ENCODE data around the gene ERMAP. TPM values are rescaled to one million over a fixed set of nuclear protein-coding genes. Genes with fewer than 3 reads are reported as not detected.

ERMAP gene
- total RNA-seq, 2 donors from 2014 or later, result 9.0 to 13.3 TPM

- H3K27me3 ChIP-seq, result no peaks in the 10 kb centered on the region
- H3K9me3 ChIP-seq, result no peaks in the 10 kb centered on the region
- H3K9ac ChIP-seq (ENCODE audit: low read depth in 2 of 2, low read length in 2 of 2), result no peak overlapping the region
- no peaks in the 10 kb centered on the region for H3K36me3 ChIP-seq
- intact Hi-C loops (cut with DNase I), result no loop called here
- H3K4me1 ChIP-seq, result no peaks in the 10 kb centered on the region
- no peak for TF ChIP-seq CTCF (IDR thresholded peaks at IDR 0.05)
- no peak overlapping the region for H3K4me3 ChIP-seq
- no peak overlapping the region for H3K27ac ChIP-seq
- DNase-seq, result no peak
Measured at GRCh38 chr1:42888013-42888633, 71.2 kb downstream of the ERMAP start.

GRCh38 chr1:42889264-42889663, 72.3 kb downstream of the ERMAP start:
- H3K4me3 ChIP-seq, result no peak overlapping the region
- intact Hi-C loops (cut with DNase I), result no loop called here
- H3K4me1 ChIP-seq, result no peaks in the 10 kb centered on the region
- H3K27ac ChIP-seq, result no peak overlapping the region
- no peaks in the 10 kb centered on the region for H3K27me3 ChIP-seq
- no peak for TF ChIP-seq CTCF (IDR thresholded peaks at IDR 0.05)
- no peaks in the 10 kb centered on the region for H3K36me3 ChIP-seq
- no peaks in the 10 kb centered on the region for H3K9me3 ChIP-seq
- no peak overlapping the region for H3K9ac ChIP-seq (ENCODE audit: low read depth in 2 of 2, low read length in 2 of 2)
- DNase-seq, result no peak

GRCh38 chr1:42891465-42892138, 74.7 kb downstream of the ERMAP start:
- no peak for TF ChIP-seq CTCF (IDR thresholded peaks at IDR 0.05)
- DNase-seq, result no peak
- H3K27ac ChIP-seq, result no peak overlapping the region

More at GRCh38 chr1:42891465-42892138, 74.7 kb downstream of the ERMAP start:
- no peaks in the 10 kb centered on the region for H3K27me3 ChIP-seq
- intact Hi-C loops (cut with DNase I), result no loop called here
- H3K9ac ChIP-seq (ENCODE audit: low read depth in 2 of 2, low read length in 2 of 2), result no peak overlapping the region
- no peaks in the 10 kb centered on the region for H3K36me3 ChIP-seq
- no peaks in the 10 kb centered on the region for H3K4me1 ChIP-seq
- no peaks in the 10 kb centered on the region for H3K9me3 ChIP-seq
- no peak overlapping the region for H3K4me3 ChIP-seq

Other genes with a start within 250 kb of the ERMAP start
- gene PPIH, start 158.7 kb upstream of the ERMAP start, total RNA-seq, result 10 to 100 TPM; 35.0 to 70.8 TPM
- gene YBX1, start 134.7 kb upstream of the ERMAP start, total RNA-seq, result 100 to 1,000 TPM; 471 to 894 TPM
- not detected for gene CLDN19, start 76.9 kb upstream of the ERMAP start, total RNA-seq
- gene P3H1, start 50.1 kb upstream of the ERMAP start, total RNA-seq, result 10 to 100 TPM; 11.7 to 19.1 TPM
- 1 to 10 TPM; 3.4 to 5.8 TPM for gene C1orf50, start 49.9 kb upstream of the ERMAP start, total RNA-seq
- under 1 TPM in 1 of 2 donors, not detected in 1; 0.10 TPM for gene TMEM269, start 32.1 kb upstream of the ERMAP start, total RNA-seq
- 10 to 100 TPM; 14.0 to 22.9 TPM for gene SVBP, start 275 bp downstream of the ERMAP start, total RNA-seq
- gene ZNF691, start 29.5 kb downstream of the ERMAP start, total RNA-seq, result 1 to 10 TPM; 5.1 to 6.2 TPM
- 100 to 1,000 TPM in 1 of 2 donors, 10 to 100 TPM in 1; 71.6 to 150 TPM for gene SLC2A1, start 141.7 kb downstream of the ERMAP start, total RNA-seq

Data from colonic mucosa (tissue), 4 donors.